HG03521 (cell line): ENCODE results near the gene MEDAG.

Experiments used
- ATAC-seq: cut with Tn5 transposase; IDR thresholded peaks from one replicate; pipeline ENCODE4 v1.9.1; 2021; ENCODE audit warnings: mild to moderate bottlenecking, moderate library complexity; ENCODE audit not compliant: unreplicated experiment

Gene MEDAG

DNA sequence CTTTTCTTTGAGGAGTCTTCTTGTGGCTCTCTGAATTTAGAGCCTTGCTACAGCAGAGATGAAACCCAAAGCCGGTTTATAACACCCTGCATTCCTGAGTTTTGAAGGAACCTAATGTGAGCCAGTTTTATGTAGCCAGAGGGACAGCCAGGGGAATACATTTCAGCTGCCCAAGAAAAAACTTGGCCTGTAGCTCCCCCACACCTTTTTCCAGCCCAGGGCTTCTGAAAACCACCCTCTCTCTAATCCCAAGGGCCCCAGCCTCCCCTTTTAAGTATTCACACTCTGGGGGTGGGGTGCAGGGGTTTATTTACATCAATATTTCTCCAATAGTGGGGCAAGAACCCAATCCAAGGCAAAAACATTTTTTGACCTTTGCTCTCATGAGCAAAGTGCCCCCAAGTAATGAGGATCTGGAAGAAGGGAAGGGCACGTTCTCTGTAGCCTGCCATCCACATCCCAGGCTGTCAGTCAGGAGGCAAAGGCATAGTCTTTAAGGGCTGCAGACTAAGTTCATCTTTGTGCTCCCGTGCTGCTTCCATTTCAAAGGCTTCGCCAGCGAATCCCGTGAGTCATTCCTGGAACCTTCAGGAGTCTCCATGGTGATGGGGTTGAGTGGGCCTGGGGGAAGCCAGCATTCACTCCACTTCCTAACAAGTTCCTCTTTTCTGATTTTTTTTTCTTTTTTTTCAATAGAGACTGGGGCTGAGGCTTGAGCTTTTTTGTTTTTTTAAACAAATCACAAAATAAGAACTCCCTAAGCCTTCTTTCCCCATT is 33.2 kb upstream of the MEDAG start:
- ATAC-seq, result no peak

DNA sequence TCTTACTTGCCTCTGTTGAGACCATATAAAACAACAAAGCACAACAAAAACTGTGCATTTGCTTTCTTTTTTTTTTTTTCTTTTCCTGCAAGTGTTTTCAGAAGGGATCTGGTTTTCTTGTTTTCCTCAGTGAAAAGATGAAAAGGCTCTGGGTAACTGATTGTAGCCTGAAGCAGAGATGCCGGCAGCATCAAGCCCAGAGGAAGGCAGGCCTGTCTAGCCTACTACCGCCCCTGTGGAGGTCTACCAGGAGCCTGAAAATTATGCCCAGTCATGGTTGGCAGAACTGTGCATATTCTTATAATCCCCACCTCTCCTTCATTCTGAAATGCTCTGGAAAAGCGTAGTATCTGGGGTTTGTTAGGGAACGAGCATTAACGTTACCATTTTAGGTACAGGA is 32.6 kb upstream of the MEDAG start:
- ATAC-seq, result no peak

- ATAC-seq, result no peak
Observed at GRCh38 chr13:30874111-30874510, 32.0 kb upstream of the MEDAG start.

- no peak for ATAC-seq
Observed at GRCh38 chr13:30874561-30874960, 31.5 kb upstream of the MEDAG start.

GRCh38 chr13:30877335-30877734 is 28.7 kb upstream of the MEDAG start:
- no peak for ATAC-seq

- ATAC-seq, result no peak
Observed at GRCh38 chr13:30880151-30880855, 25.8 kb upstream of the MEDAG start.

DNA sequence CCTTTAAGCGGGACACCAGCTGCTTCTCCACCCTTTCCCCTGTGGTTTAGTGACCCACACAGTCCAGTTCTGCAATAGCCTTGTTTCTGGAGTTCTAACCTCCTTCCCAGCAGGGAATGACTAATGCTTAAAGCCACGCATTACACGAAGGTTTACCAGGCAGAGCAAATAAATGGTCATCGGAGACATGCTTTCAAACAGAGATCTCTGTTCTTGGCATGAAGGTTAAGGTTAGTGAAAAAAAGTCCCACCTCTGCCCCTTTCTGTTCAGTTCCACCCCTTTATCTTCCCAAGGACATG is 25.3 kb upstream of the MEDAG start:
- ATAC-seq, result no peak

GRCh38 chr13:30881191-30881651 is 24.9 kb upstream of the MEDAG start:
- no peak for ATAC-seq

- ATAC-seq, result no peak
Observed at GRCh38 chr13:30882026-30882850, 23.8 kb upstream of the MEDAG start.

DNA sequence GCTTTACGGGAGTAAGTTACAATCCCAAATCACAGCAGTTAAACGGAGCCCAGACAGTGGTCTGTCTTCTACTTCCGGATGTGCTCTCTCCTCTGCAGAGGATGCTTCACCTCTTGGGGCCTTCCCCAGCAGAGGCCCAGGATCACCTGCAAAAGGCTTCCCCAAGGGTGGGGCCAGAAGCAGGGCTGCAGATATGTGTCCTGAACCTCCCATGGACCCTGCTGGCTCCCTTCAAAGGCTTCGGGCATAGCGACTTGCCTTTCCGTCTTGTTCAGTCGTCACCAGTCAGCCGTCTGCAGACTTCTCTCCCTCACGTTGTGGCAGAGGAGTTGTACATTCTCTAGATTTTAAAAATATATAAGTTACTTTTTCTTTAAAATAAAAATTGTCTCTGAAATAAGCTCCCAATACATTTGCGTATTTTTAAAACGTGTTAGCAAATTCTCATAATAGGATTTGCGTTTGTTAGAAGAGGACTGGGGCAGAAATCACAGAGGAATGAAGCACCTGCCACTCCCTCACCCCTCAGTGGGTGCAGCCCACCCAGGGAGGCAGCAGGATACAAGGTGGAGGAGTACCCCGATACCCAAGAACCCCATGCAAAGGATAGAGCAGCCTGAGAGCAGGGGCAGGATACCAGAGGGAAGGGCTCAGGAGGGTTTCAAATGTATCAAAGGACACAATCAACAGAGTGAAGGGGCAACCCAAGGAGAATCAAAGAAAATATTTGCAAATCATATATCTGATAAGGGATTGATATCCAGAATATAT is 22.9 kb upstream of the MEDAG start:
- no peak for ATAC-seq

GRCh38 chr13:30884543-30884942 is 21.5 kb upstream of the MEDAG start:
- ATAC-seq, result no peak

GRCh38 chr13:30889196-30889690 is 16.8 kb upstream of the MEDAG start:
- ATAC-seq, result no peak

DNA sequence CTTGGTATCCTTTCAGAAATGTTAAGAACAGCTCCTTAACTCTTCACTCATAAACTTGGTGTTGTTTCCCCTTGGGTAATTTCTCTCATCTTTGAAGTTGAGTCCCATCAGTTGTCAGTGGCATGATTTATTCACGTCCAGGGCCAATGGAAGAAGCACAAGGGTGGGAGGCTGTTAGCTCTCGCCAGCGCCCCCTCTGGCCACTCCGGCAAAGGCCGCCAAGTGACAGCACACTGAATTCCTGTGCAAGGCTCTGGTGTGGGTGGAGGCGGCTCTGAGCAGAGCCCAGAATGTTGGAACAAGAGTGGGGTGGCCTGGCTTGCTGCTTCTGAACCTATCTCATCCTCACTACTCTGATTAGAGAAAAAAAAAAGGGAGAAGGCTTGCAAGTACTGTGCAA is 13.1 kb upstream of the MEDAG start:
- no peak for ATAC-seq

GRCh38 chr13:30895773-30896172 is 10.3 kb upstream of the MEDAG start:
- ATAC-seq, result no peak

GRCh38 chr13:30898070-30898469 is 8.0 kb upstream of the MEDAG start:
- no peak for ATAC-seq

DNA sequence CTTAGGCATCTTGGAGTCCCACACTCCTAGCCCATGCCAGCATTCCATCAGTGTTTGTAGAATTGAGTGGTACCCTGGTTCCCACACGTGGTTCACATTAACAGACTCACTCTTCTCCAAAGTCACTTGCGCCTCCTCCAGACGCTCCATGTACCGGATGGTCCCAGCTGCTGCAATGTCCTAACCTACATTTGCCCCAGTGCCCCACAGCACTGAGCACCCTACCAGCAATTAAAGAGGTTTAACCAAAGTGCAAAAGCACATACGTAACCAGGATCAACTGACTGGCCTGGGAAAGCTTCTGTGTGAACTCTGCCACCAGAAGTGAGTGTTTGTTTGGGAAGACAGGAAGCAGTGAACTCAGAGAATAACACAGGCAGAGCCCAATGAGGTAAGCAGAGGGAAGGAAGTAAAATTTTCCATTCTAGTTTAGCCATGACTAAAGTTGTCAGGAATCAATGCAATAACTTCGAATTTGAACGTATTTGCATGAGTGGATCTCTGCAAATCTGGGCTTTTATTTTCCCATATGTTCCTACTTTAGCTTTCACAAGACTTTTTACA is 7.3 kb upstream of the MEDAG start:
- no peak for ATAC-seq

GRCh38 chr13:30900436-30900835 is 5.6 kb upstream of the MEDAG start:
- ATAC-seq, result no peak

DNA sequence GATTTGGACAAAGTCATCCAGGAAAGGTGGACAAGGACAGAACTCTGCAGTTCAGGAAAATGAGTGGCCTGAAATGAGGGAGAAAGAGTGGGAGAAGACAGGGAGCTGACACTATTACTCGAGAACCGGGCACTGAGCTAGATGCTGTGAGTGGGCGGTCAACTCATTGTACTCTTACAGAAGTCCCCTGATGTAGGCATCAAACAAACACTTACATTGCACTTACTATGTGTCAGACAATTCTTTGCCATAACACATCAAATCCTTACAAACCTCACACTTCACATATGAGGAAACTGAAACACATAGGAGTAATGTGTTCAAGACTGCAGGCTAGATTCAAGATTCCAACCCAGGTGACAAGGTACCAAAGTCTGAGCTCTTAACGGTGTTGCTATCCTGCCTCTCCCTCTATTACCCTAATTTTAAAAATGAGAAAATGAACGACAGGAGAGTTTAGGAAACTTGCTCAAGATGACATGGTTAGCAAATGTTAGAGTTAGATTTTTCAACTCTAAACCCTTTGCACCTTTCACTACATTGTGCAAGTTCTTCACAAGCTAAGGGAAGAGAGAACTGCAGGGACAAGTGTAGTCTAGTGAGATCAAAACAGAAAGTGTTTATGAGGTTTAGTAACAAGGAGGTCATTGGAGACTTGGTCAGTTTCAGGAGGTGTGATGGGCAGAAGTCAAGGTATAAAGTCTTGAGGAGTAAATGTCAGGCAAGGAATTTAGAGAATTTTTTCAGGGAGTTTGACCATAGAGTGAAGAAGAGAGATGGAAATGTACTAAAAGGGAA is 4.9 kb upstream of the MEDAG start:
- no peak for ATAC-seq

DNA sequence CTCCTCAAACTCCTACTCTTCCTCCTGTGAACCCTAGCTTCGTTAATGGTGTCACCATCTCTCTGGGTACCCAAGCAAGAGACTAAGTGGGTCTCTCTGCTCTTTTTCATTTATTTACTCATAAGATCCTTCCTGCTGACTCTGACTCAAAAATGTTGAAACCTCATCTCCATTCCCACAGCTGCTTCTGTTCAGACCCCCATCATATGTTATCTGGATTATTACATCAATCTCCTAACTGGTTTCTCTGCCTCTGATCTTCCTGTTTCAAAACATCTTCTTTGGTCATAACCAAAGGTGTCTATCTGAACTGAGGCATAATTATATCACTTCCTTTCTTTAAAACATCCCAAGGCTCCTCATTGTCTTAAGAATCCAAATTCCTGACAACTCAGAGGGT is 2.0 kb upstream of the MEDAG start:
- no peak for ATAC-seq
